ENCODE data around the gene SORBS1.

GRCh38 chr10:95363303-95363912, 197.8 kb downstream of the SORBS1 start:
- peak; percentile 84 for TF ChIP-seq CTCF (IDR thresholded peaks at IDR 0.05; ENCODE audit: insufficient read depth, low read length, poor library complexity, severe bottlenecking)
- no peak for TF ChIP-seq EZH2phosphoT487 (conservative IDR thresholded peaks at IDR 0.05; ENCODE audit: low read length)

Data from SU-DHL-6 (cell line).